Stimulated activated CD8-positive, alpha-beta memory T cell treated with anti-CD3 and anti-CD28 coated beads, Interleukin-4, amount 100 ng/mL, for 48 hours (primary cell): ENCODE data around the gene EXOSC6.
"Not testable (repeated sequence)": the region's sequence is repeated elsewhere in the genome, so short reads cannot be mapped to it uniquely, and the experiment has no call there.

Experiments
- DNase-seq: peaks from one replicate; pipeline ENCODE4 v3.0.0-alpha.2; 2020

Gene EXOSC6

DNA sequence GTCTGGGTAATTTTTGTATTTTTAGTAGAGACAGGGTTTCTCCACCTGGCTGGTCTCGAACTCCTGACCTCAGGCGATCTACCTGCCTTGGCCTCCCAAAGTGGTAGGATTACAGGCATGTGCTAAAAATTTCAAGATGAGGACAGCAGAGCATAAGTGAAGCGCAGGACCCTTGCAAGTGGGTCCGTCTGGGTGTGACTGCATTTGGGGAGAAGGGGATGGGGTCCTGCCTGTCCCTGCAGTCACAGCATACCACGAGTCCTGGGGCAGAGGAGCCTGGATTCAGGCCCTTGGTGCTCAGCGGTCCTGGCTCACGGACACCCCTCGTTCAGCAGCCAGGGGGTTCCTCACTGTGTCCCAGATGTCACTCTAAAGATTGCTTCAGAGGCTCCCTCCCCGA is 53.5 kb downstream of the EXOSC6 start:
- not testable (repeated sequence) for DNase-seq

- DNase-seq, result not testable (repeated sequence)
Measured at GRCh38 chr16:70197611-70198010, 54.1 kb downstream of the EXOSC6 start.
